SU-DHL-6 (cell line): ENCODE data around the gene C20orf144.

ENCODE experiments used
- H2AFZ ChIP-seq: fragments of 200-600 bp; sonication (generic); 2 replicates; pipeline ENCODE4 v1.6.1; 2014; ENCODE audit warnings: low read depth, mild to moderate bottlenecking, moderate library complexity, mixed read lengths, antibody characterized with exemption, low read length; ENCODE audit not compliant: severe bottlenecking
- H3F3A ChIP-seq: fragments of 200-600 bp; shearing (Covaris generic); 2 replicates; pipeline ENCODE4 v1.6.0; 2016; ENCODE audit warnings: antibody characterized with exemption, mild to moderate bottlenecking; ENCODE audit not compliant: insufficient read depth
- H3K27ac ChIP-seq: fragments of 200-600 bp; sonication (generic); 2 replicates; pipeline ENCODE4 v1.5.1; 2016; ENCODE audit warnings: low read depth, mild to moderate bottlenecking, low read length, moderate library complexity, mixed read lengths
- H3K27me3 ChIP-seq: fragments of 200-600 bp; sonication (generic), shearing (Covaris generic); 2 replicates; pipeline ENCODE4 v1.6.0; 2014; ENCODE audit warnings: mild to moderate bottlenecking, low read length
- H3K36me3 ChIP-seq: fragments of 200-600 bp; sonication (generic); 2 replicates; pipeline ENCODE4 v1.6.1; 2014; ENCODE audit warnings: mild to moderate bottlenecking, low read length, mixed read lengths
- H3K4me2 ChIP-seq: fragments of 300-600, 200-600 bp; shearing (Covaris generic), sonication (generic); 2 replicates; pipeline ENCODE4 v1.6.0; 2014; ENCODE audit warnings: low read length, low read depth, mild to moderate bottlenecking; ENCODE audit not compliant: poor library complexity, severe bottlenecking
- H3K4me3 ChIP-seq: fragments of 200-600 bp; sonication (generic); 2 replicates; pipeline ENCODE4 v1.5.1; 2014; ENCODE audit warnings: antibody characterized with exemption, low read length, mild to moderate bottlenecking, mixed read lengths; ENCODE audit not compliant: insufficient read depth, poor library complexity, severe bottlenecking
- H3K79me2 ChIP-seq: fragments of 200-600 bp; sonication (generic); 2 replicates; pipeline ENCODE4 v1.6.1; 2014; ENCODE audit warnings: mild to moderate bottlenecking, low read length, moderate library complexity; ENCODE audit not compliant: insufficient read depth
- H3K9ac ChIP-seq: fragments of 200-600 bp; sonication (generic); 2 replicates; pipeline ENCODE4 v1.7.0; 2014; ENCODE audit warnings: mild to moderate bottlenecking, low read length
- H3K9me2 ChIP-seq: fragments of 200-600 bp; sonication (generic); replicated peaks from 2 replicates; pipeline ENCODE4 v1.6.1; 2014; ENCODE audit warnings: low read length; ENCODE audit not compliant: insufficient read depth
- H3K9me3 ChIP-seq: fragments of 200-600 bp; sonication (generic); 2 replicates; pipeline ENCODE4 v1.6.1; 2014; ENCODE audit warnings: low read length, mixed read lengths; ENCODE audit not compliant: insufficient read depth
- H4K20me1 ChIP-seq: fragments of 200-600 bp; sonication (generic); 2 replicates; pipeline ENCODE4 v1.6.1; 2014; ENCODE audit warnings: low read depth, mild to moderate bottlenecking, antibody characterized with exemption, low read length, moderate library complexity, mixed read lengths
- CTCF ChIP-seq: fragments of 200-600 bp; sonication (generic); IDR thresholded peaks from one replicate; pipeline ENCODE4 v1.5.1; 2017; ENCODE audit warnings: antibody characterized with exemption, mild to moderate bottlenecking, low read length, moderate library complexity; ENCODE audit not compliant: insufficient read depth, poor library complexity, severe bottlenecking
- EZH2phosphoT487 ChIP-seq: fragments of 200-600 bp; sonication (generic), shearing (Covaris generic); conservative IDR thresholded peaks from 2 replicates; pipeline ENCODE4 v1.6.1; 2018; ENCODE audit warnings: mild to moderate bottlenecking, antibody characterized with exemption, low read length, moderate library complexity, mixed read lengths

Gene C20orf144

GRCh38 chr20:33701629-33702450 is 39.7 kb downstream of the C20orf144 start:
- Histone ChIP-seq H3K36me3 (no peaks in the 10 kb centered on the region), H3F3A (no peaks in the 10 kb centered on the region), H3K79me2 (no peaks in the 10 kb centered on the region), H3K9me2 (no peaks in the 10 kb centered on the region), H3K27me3 (no peaks in the 10 kb centered on the region), H3K4me3 (no peak overlapping the region), H4K20me1 (no peaks in the 10 kb centered on the region), H2AFZ (no peak overlapping the region), H3K4me2 (no peak overlapping the region), H3K9ac (no peak overlapping the region), H3K9me3 (no peaks in the 10 kb centered on the region), H3K27ac (no peak overlapping the region)
- TF ChIP-seq EZH2phosphoT487, result no peak
- TF ChIP-seq CTCF, result no peak

GRCh38 chr20:33702861-33703260 is 40.7 kb downstream of the C20orf144 start:
- H4K20me1 ChIP-seq, result no peaks in the 10 kb centered on the region
- H3K9ac ChIP-seq, result no peak overlapping the region
- H3K4me2 ChIP-seq, result no peak overlapping the region
- H3K79me2 ChIP-seq, result no peaks in the 10 kb centered on the region
- no peaks in the 10 kb centered on the region for H3K9me3 ChIP-seq
- no peak overlapping the region for H3K4me3 ChIP-seq
- H2AFZ ChIP-seq, result no peak overlapping the region
- no peaks in the 10 kb centered on the region for H3K36me3 ChIP-seq
- no peaks in the 10 kb centered on the region for H3F3A ChIP-seq
- H3K9me2 ChIP-seq, result no peaks in the 10 kb centered on the region
- TF ChIP-seq EZH2phosphoT487 (no peak), CTCF (no peak)
- no peaks in the 10 kb centered on the region for H3K27me3 ChIP-seq
- no peak overlapping the region for H3K27ac ChIP-seq

GRCh38 chr20:33703498-33704137 is 41.5 kb downstream of the C20orf144 start:
- Histone ChIP-seq H3F3A (no peaks in the 10 kb centered on the region), H3K27me3 (no peaks in the 10 kb centered on the region)
- no peak for TF ChIP-seq CTCF
- TF ChIP-seq EZH2phosphoT487, result no peak

More at GRCh38 chr20:33703498-33704137, 41.5 kb downstream of the C20orf144 start:
- Histone ChIP-seq H3K4me2 (no peak overlapping the region), H3K9me3 (no peaks in the 10 kb centered on the region), H2AFZ (no peak overlapping the region), H4K20me1 (no peaks in the 10 kb centered on the region), H3K9ac (no peak overlapping the region), H3K79me2 (no peaks in the 10 kb centered on the region), H3K4me3 (no peak overlapping the region), H3K9me2 (no peaks in the 10 kb centered on the region), H3K36me3 (no peaks in the 10 kb centered on the region), H3K27ac (no peak overlapping the region)
